ENCODE measurements around the gene TMEM72. TPM values are rescaled to one million over a fixed set of nuclear protein-coding genes. Genes with fewer than 3 reads are reported as not detected.
A peak's percentile ranks its signal among the peaks of the same experiment; 100 is the strongest.
"Not testable (repeated sequence)": the region's sequence is repeated elsewhere in the genome, so short reads cannot be mapped to it uniquely, and the experiment has no call there.

Gene TMEM72
- total RNA-seq (0.04 TPM), polyA plus RNA-seq (ENCODE audit: insufficient read depth in 1 of 8, insufficient read length in 8 of 8, low replicate concordance in 1 of 8) (under 1 TPM in 7 of 8 donors, not detected in 1; 0.08 to 0.16 (median 0.12) TPM)
- long read RNA-seq, donor 1, partial matches to known transcripts, result 0 of 1 reads
- long read RNA-seq, donor 1, other reads (novel, unspliced or antisense), result 0 of 1 reads
- long read RNA-seq, donor 2, result 0 reads
- long read RNA-seq, donor 3, result 0 reads
- long read RNA-seq, donor 4, result 0 reads
- long read RNA-seq, donor 5, result 0 reads
- long read RNA-seq, donor 6, result 0 reads
- long read RNA-seq, donor 7, partial matches to known transcripts, result 0 of 1 reads
- long read RNA-seq, donor 7, other reads (novel, unspliced or antisense), result 0 of 1 reads
- long read RNA-seq, donor 8, result 0 reads
- long read RNA-seq, donor 9, result 0 reads
- long read RNA-seq, donor 10, result 0 reads
- long read RNA-seq, donor 11, result 0 reads

- no peaks in the 10 kb centered on the region for H3K9me3 ChIP-seq (replicated peaks; ENCODE audit: control insufficient read depth, low read depth, low read length)
- peak; percentile 42 for DNase-seq
- no peak within 1 kb of the TSS for H3K27ac ChIP-seq (ENCODE audit: low read length)
- no peak within 1 kb of the TSS for H3K4me3 ChIP-seq (ENCODE audit: low read length)
- no peaks in the 10 kb centered on the region for H3K27me3 ChIP-seq (ENCODE audit: control insufficient read depth, insufficient read depth, low read length)
- H3K36me3 ChIP-seq (ENCODE audit: control insufficient read depth, insufficient read depth, low read length), result no peaks in the 10 kb centered on the region
- WGBS (ENCODE audit: insufficient coverage), result 25% methylated on average over 12 of the region's 12 CpGs
- H3K4me1 ChIP-seq (ENCODE audit: control insufficient read depth, insufficient read depth, low read length), result peaks cover 70% of the 10 kb centered on the region
These were observed at the start of gene TMEM72 for GRCh38 chr10:44911081-44911540. Gene TMEM72, plus strand, starts transcription at chr10:44911337. Its CDS starts 176 bp downstream, at chr10:44911513.

GRCh38 chr10:44862006-44862751, 49.0 kb upstream of the TMEM72 start:
- DNase-seq, result no peak
- peaks cover 54% of the 10 kb centered on the region for H3K4me1 ChIP-seq (ENCODE audit: control insufficient read depth, insufficient read depth, low read length)
- WGBS (ENCODE audit: insufficient coverage), result 51% methylated on average over 8 of the region's 12 CpGs

GRCh38 chr10:44862924-44863323, 48.2 kb upstream of the TMEM72 start:
- DNase-seq, result no peak
- Histone ChIP-seq H3K9me3 (replicated peaks; ENCODE audit: control insufficient read depth, low read depth, low read length) (no peaks in the 10 kb centered on the region), H3K36me3 (ENCODE audit: control insufficient read depth, insufficient read depth, low read length) (no peaks in the 10 kb centered on the region), H3K27ac (ENCODE audit: low read length) (no peak overlapping the region), H3K4me1 (ENCODE audit: control insufficient read depth, insufficient read depth, low read length) (peaks cover 47% of the 10 kb centered on the region), H3K27me3 (ENCODE audit: control insufficient read depth, insufficient read depth, low read length) (peaks cover 7% of the 10 kb centered on the region), H3K4me3 (ENCODE audit: low read length) (no peak overlapping the region)
- 56% methylated on average over 4 of the region's 4 CpGs for WGBS (ENCODE audit: insufficient coverage)

More at GRCh38 chr10:44862006-44862751, 49.0 kb upstream of the TMEM72 start:
- Histone ChIP-seq H3K27ac (ENCODE audit: low read length) (no peak overlapping the region), H3K4me3 (ENCODE audit: low read length) (no peak overlapping the region), H3K27me3 (ENCODE audit: control insufficient read depth, insufficient read depth, low read length) (peaks cover 7% of the 10 kb centered on the region), H3K36me3 (ENCODE audit: control insufficient read depth, insufficient read depth, low read length) (no peaks in the 10 kb centered on the region), H3K9me3 (replicated peaks; ENCODE audit: control insufficient read depth, low read depth, low read length) (no peaks in the 10 kb centered on the region)

- peaks cover 7% of the 10 kb centered on the region for H3K27me3 ChIP-seq (ENCODE audit: control insufficient read depth, insufficient read depth, low read length)
- H3K9me3 ChIP-seq (replicated peaks; ENCODE audit: control insufficient read depth, low read depth, low read length), result no peaks in the 10 kb centered on the region
- peak overlapping the region; percentile 89 for H3K27ac ChIP-seq (ENCODE audit: low read length)
- peaks cover 44% of the 10 kb centered on the region for H3K4me1 ChIP-seq (ENCODE audit: control insufficient read depth, insufficient read depth, low read length)
- no peaks in the 10 kb centered on the region for H3K36me3 ChIP-seq (ENCODE audit: control insufficient read depth, insufficient read depth, low read length)
- 35% methylated on average over 12 of the region's 15 CpGs for WGBS (ENCODE audit: insufficient coverage)
- no peak overlapping the region for H3K4me3 ChIP-seq (ENCODE audit: low read length)
- DNase-seq, result peak; percentile 44
These were observed 47.6 kb upstream of the TMEM72 start for GRCh38 chr10:44863344-44864047.

- Histone ChIP-seq H3K27me3 (ENCODE audit: control insufficient read depth, insufficient read depth, low read length) (peaks cover 7% of the 10 kb centered on the region), H3K4me3 (ENCODE audit: low read length) (peak overlapping the region; percentile 52), H3K36me3 (ENCODE audit: control insufficient read depth, insufficient read depth, low read length) (no peaks in the 10 kb centered on the region), H3K4me1 (ENCODE audit: control insufficient read depth, insufficient read depth, low read length) (peaks cover 44% of the 10 kb centered on the region), H3K27ac (ENCODE audit: low read length) (peak overlapping the region; percentile 89), H3K9me3 (replicated peaks; ENCODE audit: control insufficient read depth, low read depth, low read length) (no peaks in the 10 kb centered on the region)
- 27% methylated on average over 14 of the region's 17 CpGs for WGBS (ENCODE audit: insufficient coverage)
- DNase-seq, result peak; percentile 71
These were observed 47.1 kb upstream of the TMEM72 start for GRCh38 chr10:44864051-44864450.

- under 1% methylated on average over 42 of the region's 42 CpGs for WGBS (ENCODE audit: insufficient coverage)
- no peaks in the 10 kb centered on the region for H3K36me3 ChIP-seq (ENCODE audit: control insufficient read depth, insufficient read depth, low read length)
- peaks cover 44% of the 10 kb centered on the region for H3K4me1 ChIP-seq (ENCODE audit: control insufficient read depth, insufficient read depth, low read length)
- peak overlapping the region; percentile 52 for H3K4me3 ChIP-seq (ENCODE audit: low read length)
- peaks cover 7% of the 10 kb centered on the region for H3K27me3 ChIP-seq (ENCODE audit: control insufficient read depth, insufficient read depth, low read length)
- no peaks in the 10 kb centered on the region for H3K9me3 ChIP-seq (replicated peaks; ENCODE audit: control insufficient read depth, low read depth, low read length)
- peak overlapping the region; percentile 89 for H3K27ac ChIP-seq (ENCODE audit: low read length)
- peak; percentile 96 for DNase-seq
These were observed 46.4 kb upstream of the TMEM72 start for GRCh38 chr10:44864637-44865288.

GRCh38 chr10:44865289-44865671, 45.9 kb upstream of the TMEM72 start:
- no peaks in the 10 kb centered on the region for H3K36me3 ChIP-seq (ENCODE audit: control insufficient read depth, insufficient read depth, low read length)
- H3K4me1 ChIP-seq (ENCODE audit: control insufficient read depth, insufficient read depth, low read length), result peaks cover 44% of the 10 kb centered on the region
- no peaks in the 10 kb centered on the region for H3K9me3 ChIP-seq (replicated peaks; ENCODE audit: control insufficient read depth, low read depth, low read length)
- peak; percentile 62 for DNase-seq
- 31% methylated on average over 15 of the region's 16 CpGs for WGBS (ENCODE audit: insufficient coverage)
- peaks cover 7% of the 10 kb centered on the region for H3K27me3 ChIP-seq (ENCODE audit: control insufficient read depth, insufficient read depth, low read length)
- no peak overlapping the region for H3K4me3 ChIP-seq (ENCODE audit: low read length)
- peak overlapping the region; percentile 89 for H3K27ac ChIP-seq (ENCODE audit: low read length)

- H3K27ac ChIP-seq (ENCODE audit: low read length); DNase-seq; H3K27me3 ChIP-seq (ENCODE audit: control insufficient read depth, insufficient read depth, low read length); H3K36me3 ChIP-seq (ENCODE audit: control insufficient read depth, insufficient read depth, low read length); H3K4me3 ChIP-seq (ENCODE audit: low read length); H3K9me3 ChIP-seq (replicated peaks; ENCODE audit: control insufficient read depth, low read depth, low read length): not testable (repeated sequence)
- WGBS (ENCODE audit: insufficient coverage), result 86% methylated on average over 1 of the region's 2 CpGs
- peaks cover 36% of the 10 kb centered on the region for H3K4me1 ChIP-seq (ENCODE audit: control insufficient read depth, insufficient read depth, low read length)
These were observed 44.8 kb upstream of the TMEM72 start for GRCh38 chr10:44866367-44866766.

GRCh38 chr10:44870031-44870430, 41.1 kb upstream of the TMEM72 start:
- H3K27ac ChIP-seq (ENCODE audit: low read length), result no peak overlapping the region
- no peak overlapping the region for H3K4me3 ChIP-seq (ENCODE audit: low read length)
- no peaks in the 10 kb centered on the region for H3K9me3 ChIP-seq (replicated peaks; ENCODE audit: control insufficient read depth, low read depth, low read length)
- WGBS (ENCODE audit: insufficient coverage), result 94% methylated on average over 5 of the region's 6 CpGs
- no peaks in the 10 kb centered on the region for H3K36me3 ChIP-seq (ENCODE audit: control insufficient read depth, insufficient read depth, low read length)
- H3K27me3 ChIP-seq (ENCODE audit: control insufficient read depth, insufficient read depth, low read length), result peaks cover 2% of the 10 kb centered on the region
- H3K4me1 ChIP-seq (ENCODE audit: control insufficient read depth, insufficient read depth, low read length), result peaks cover 7% of the 10 kb centered on the region
- no peak for DNase-seq

Data from muscle of leg (tissue), 16 donors.